ENCODE measurements around the gene LRMDA. TPM values are rescaled to one million over a fixed set of nuclear protein-coding genes. Genes with fewer than 3 reads are reported as not detected.
A peak's percentile ranks its signal among the peaks of the same experiment; 100 is the strongest.

Gene LRMDA
- total RNA-seq, 1 donor from 2014 or later = 7.3 TPM

DNA sequence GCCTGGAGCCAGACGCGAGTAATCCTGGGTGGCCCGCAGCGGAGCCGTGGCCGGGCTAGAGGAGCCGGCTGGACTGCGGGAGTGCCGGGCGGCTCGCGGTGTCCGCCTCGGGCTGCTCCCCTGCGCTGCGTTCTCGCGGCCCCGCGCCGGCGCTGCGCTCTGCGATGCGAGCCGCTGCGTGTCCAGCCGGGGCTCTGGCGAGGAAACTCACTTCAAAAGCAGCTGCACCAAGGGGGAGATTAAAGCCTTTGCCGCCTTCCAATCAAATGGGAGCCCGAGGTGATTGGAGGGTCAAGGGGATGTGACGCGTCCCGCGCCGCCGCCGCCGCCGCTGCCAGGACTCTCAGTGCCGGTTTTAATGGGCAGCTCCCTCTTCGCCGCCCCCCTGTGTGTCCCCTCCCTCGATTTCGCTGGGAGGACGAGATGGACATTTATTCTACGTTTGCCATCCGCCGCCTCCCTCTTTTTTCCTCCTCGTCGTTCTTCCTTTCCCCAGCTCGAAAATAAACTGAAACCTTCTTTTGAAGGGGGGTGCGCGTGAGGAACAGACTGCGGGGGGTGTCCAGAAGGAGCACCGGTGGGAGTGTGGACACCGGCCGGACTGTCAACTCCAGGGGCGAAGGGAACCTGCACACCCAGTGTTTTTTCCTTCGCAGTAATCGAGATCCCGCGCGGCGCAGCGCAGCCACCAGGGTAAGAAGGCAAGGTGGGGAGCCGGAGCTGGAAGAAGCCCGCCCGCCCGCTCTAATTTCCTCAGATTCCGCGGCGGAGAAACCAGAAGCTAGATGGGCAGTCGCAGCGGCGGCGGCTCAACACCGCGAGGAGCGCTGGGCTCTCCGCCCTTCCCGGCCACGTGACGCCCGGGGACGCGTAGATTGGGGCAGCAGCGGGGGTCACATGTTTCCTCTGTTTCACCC lies 29.6 kb upstream of the LRMDA start, which contains the start of gene ZNF503:
Gene ZNF503, minus strand, starts transcription at position 196 of the 917 bp plus-strand sequence. CDS start 345 bp downstream, outside the sequence.
- Histone ChIP-seq H3K9me3 (ENCODE audit: control insufficient read depth in 3 of 3, low read length in 3 of 3) (no peaks in the 10 kb centered on the region), H3K4me3 (ENCODE audit: low read length in 3 of 3) (peak within 1 kb of the TSS; percentile 86 to 88 (median 88)), H3K27ac (ENCODE audit: low read depth, low read length) (peak within 1 kb of the TSS; percentile 96), H3K9ac (ENCODE audit: low read depth in 1 of 3, low read length in 3 of 3) (peak within 1 kb of the TSS; percentile 84 to 87 (median 86)), H3K27me3 (ENCODE audit: control insufficient read depth in 3 of 3, insufficient read depth in 3 of 3, low read length in 3 of 3) (peaks cover 12 to 85% (median 17%) of the 10 kb centered on the region in 3 donors), H3K36me3 (ENCODE audit: control insufficient read depth in 3 of 3, insufficient read depth in 3 of 3, low read length in 3 of 3) (peaks cover 0 to 4% (median 2%) of the 10 kb centered on the region in 3 donors), H3K4me1 (ENCODE audit: control insufficient read depth in 3 of 3, insufficient read depth in 3 of 3, low read length in 3 of 3) (peaks cover 21 to 39% (median 33%) of the 10 kb centered on the region in 3 donors)

DNA sequence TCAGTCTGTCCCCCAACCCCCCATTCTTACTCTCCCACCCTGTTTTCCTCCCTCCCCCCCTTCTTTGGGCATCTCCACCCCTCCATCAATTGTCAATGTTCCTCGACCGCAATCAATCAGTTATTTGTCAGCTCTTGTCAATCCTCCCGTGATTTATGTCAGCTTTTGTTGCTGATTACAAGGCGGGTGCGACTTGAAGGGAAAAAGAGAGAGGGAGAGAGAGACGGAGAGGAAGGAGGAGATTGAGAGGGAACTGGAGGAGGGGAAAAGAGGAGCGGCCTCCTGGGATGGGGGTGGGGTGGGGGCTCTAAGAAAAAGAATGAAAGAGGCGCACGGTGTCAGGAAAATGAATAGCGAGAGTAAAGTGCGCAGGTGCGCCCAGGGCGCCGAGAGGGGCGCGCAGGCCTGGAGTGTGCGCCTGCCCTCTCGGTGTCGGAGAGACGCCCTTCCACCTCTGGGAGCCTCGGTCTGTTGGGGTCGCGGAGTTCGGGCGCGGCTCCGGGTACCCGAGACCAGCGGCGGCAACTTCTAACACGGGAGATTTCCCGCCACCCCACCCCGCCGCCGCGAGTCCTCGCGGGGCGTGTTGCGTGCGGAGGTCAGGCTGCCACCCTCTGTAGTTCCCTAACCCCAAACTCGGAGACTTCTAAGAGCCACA lies 28.8 kb upstream of the LRMDA start:
- peak overlapping the region; percentile 96 for H3K27ac ChIP-seq (ENCODE audit: low read depth, low read length)
- H3K36me3 ChIP-seq (ENCODE audit: control insufficient read depth in 3 of 3, insufficient read depth in 3 of 3, low read length in 3 of 3) = peaks cover 0 to 4% (median 2%) of the 10 kb centered on the region in 3 donors
- peaks cover 12 to 89% (median 17%) of the 10 kb centered on the region in 3 donors for H3K27me3 ChIP-seq (ENCODE audit: control insufficient read depth in 3 of 3, insufficient read depth in 3 of 3, low read length in 3 of 3)
- H3K4me3 ChIP-seq (ENCODE audit: low read length in 3 of 3) = peak overlapping the region; percentile 78 to 88 (median 88)
- peak overlapping the region; percentile 66 to 83 (median 72) for H3K9ac ChIP-seq (ENCODE audit: low read depth in 1 of 3, low read length in 3 of 3)
- H3K4me1 ChIP-seq (ENCODE audit: control insufficient read depth in 3 of 3, insufficient read depth in 3 of 3, low read length in 3 of 3) = peaks cover 28 to 44% (median 33%) of the 10 kb centered on the region in 3 donors
- H3K9me3 ChIP-seq (ENCODE audit: control insufficient read depth in 3 of 3, low read length in 3 of 3) = no peaks in the 10 kb centered on the region

DNA sequence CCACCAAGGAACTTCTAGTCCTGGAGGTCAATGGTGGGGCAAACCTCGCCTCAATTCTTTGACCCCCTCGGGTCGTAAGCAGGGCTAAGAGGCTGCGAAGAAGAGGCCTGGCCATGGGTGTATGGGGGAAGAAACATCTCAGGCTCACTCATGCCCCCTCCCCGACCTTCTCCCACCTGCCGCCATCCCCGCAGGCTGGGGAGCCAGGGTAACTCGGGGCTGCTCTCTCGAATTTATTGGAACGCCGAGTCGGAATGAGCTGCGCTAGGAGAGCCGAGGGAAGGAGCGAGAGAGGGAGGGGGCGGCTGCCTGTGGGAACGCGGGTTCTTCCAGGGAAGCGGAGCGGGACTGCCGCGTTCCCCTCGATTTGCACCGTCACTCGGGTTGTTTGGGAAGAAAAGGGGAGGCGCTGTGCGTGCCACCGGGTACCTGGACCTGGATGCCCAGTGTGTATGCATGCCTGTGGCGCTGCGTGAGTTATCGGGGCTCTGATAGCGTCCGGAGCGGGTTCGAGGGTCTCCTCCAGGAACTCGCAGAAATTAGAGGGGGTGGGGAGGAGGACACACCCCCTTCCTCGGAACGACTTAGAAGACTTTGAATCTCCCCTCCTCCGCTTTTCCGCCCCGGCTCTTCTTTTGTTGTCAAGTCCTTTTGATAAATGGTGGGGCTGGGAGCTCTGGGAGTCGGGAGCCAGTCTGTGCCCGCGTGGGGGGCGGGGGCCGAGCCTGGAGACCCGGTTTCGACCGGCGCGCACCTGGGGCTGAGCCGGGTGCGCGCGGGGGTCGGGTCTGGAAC lies 28.1 kb upstream of the LRMDA start:
- Histone ChIP-seq H3K4me1 (ENCODE audit: control insufficient read depth in 3 of 3, insufficient read depth in 3 of 3, low read length in 3 of 3) (peaks cover 33 to 44% (median 33%) of the 10 kb centered on the region in 3 donors), H3K9ac (ENCODE audit: low read depth in 1 of 3, low read length in 3 of 3) (peak overlapping the region; percentile 66 to 83 (median 72)), H3K36me3 (ENCODE audit: control insufficient read depth in 3 of 3, insufficient read depth in 3 of 3, low read length in 3 of 3) (peaks cover 0 to 4% (median 2%) of the 10 kb centered on the region in 3 donors), H3K4me3 (ENCODE audit: low read length in 3 of 3) (peak overlapping the region; percentile 78 to 88 (median 88)), H3K27ac (ENCODE audit: low read depth, low read length) (peak overlapping the region; percentile 96), H3K27me3 (ENCODE audit: control insufficient read depth in 3 of 3, insufficient read depth in 3 of 3, low read length in 3 of 3) (peaks cover 12 to 90% (median 17%) of the 10 kb centered on the region in 3 donors), H3K9me3 (ENCODE audit: control insufficient read depth in 3 of 3, low read length in 3 of 3) (no peaks in the 10 kb centered on the region)

DNA sequence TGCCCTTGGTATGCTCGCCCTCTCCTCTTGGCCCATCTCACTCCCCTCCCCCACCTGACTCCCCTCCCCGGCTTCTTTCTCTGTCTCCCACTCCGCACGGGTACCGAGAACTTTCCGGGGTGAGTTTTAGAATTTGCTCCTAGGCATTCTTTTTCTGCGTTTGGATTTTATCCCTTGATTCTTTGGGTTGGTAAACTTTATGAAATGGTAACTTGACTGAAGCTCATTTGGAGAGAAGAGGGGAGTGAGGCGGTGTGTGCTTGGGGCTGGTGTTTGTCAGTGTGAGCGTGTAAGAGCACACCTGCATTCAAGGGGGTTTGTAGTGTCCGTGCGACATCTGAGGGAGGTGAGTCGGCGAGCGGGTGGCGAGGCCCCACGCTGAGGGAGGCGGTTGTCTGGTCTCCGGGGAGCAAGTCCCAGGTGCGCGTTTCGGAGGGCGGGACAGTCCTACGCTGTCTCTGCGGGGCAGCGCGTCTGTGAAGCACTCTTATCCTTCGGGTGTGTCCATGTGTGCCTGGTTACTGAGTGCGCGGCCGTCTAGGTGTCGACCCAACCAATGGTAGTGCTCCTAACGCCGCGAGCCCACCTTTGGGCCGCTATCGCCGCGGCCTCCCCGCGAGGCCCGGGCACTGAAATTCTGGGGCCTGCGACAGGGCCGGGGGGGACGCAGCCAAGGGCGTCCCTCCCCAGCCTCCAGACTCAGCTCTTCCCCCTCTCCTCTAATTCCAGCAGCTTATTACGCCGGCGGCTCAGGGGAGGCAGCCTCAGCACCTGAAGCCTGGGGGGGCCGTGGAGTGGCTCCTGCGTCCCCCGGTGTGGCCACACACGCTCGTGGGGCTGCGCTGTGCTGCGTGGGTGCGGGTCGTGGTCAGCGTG lies 27.2 kb upstream of the LRMDA start:
- H3K27me3 ChIP-seq (ENCODE audit: control insufficient read depth in 3 of 3, insufficient read depth in 3 of 3, low read length in 3 of 3) = peaks cover 12 to 90% (median 17%) of the 10 kb centered on the region in 3 donors
- peak overlapping the region; percentile 78 to 88 (median 88) for H3K4me3 ChIP-seq (ENCODE audit: low read length in 3 of 3)
- H3K9ac ChIP-seq (ENCODE audit: low read depth in 1 of 3, low read length in 3 of 3) = peak overlapping the region in 2 of 3 donors; percentile 50 to 83
- H3K27ac ChIP-seq (ENCODE audit: low read depth, low read length) = no peak overlapping the region
- H3K36me3 ChIP-seq (ENCODE audit: control insufficient read depth in 3 of 3, insufficient read depth in 3 of 3, low read length in 3 of 3) = peaks cover 0 to under 1% (median under 1%) of the 10 kb centered on the region in 3 donors
- H3K9me3 ChIP-seq (ENCODE audit: control insufficient read depth in 3 of 3, low read length in 3 of 3) = no peaks in the 10 kb centered on the region
- H3K4me1 ChIP-seq (ENCODE audit: control insufficient read depth in 3 of 3, insufficient read depth in 3 of 3, low read length in 3 of 3) = peaks cover 28 to 43% (median 34%) of the 10 kb centered on the region in 3 donors

DNA sequence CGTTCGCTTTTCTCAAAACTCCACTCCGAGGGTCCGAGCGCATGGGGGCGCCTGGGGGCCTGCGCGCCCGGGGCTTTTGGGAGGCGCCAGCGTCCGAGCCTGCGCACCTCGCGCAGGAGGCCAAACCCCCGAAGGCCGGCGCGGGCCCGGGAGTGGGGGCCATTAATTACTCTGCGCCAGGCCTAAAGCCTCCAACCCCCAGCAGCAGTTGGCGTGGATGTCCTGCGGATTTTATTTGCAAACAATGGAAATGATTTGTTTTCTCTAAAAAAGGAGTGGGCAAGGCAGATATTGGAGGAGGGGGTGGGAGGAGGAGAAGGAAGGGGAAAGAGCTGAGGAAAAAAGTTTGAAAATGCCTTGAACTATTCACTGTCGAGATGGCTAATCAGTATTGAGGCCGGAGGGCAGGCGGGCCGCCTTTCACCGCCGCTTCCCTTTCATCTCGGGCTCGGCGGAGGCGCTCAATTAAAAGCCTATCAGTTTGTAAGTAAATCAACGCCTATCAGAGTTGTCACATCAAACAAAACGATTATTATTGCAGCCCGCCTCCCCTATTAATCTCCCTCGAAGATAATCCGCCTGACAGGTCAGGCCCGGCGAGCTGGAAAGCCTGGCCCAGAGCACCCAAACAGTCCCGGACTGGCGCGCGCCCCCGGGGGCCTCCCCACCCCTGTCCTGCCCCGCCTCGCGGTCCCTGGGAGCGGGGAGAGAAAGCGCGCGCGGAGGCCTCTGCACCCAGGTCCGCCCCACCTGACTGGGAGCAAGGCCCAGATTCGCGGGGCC lies 26.4 kb upstream of the LRMDA start:
- H3K27me3 ChIP-seq (ENCODE audit: control insufficient read depth in 3 of 3, insufficient read depth in 3 of 3, low read length in 3 of 3) = peaks cover 14 to 91% (median 17%) of the 10 kb centered on the region in 3 donors
- H3K4me1 ChIP-seq (ENCODE audit: control insufficient read depth in 3 of 3, insufficient read depth in 3 of 3, low read length in 3 of 3) = peaks cover 25 to 37% (median 34%) of the 10 kb centered on the region in 3 donors

DNA sequence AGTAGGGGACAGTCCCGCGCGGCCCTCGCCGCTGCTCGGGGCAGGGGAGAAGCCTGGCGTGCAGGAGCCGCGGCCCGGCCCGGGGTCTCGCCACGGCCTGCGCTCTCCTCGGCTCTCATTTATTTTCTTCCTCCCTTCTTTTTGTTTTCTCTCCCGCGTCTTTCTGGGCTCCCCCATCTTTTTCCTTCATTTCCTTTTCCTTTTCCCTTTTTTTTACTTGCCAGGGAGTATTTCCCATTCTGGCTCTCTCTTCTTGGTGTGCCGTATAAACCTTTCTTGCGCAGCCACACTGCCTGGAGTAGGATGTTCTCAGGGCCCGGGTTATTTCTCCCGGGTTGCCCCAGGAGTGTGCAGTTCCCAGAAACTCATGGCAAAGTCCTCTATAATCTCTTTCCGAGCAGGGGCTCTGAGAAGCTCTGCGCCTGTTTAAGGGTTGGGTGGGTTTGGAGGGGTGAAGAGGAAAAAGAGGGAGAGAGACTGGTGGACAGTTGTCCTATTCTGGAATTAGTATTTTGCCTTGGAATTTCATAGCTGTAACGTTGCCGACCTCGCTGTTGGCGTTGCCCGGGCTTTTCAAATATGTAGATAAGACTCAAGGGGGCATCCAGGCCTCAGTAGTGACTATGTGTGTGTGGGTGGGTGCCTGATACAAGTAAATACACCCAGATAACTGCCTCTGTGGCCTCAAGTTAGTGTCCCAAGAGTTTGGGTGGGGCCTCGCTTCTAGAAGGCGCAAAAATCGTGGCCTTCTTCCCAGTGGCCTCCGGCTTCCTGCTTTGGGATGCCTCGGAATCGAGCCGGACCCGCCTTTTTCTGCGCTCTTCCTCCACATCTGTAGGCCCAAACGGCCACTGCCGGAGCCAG lies 25.6 kb upstream of the LRMDA start:
- no peak overlapping the region for H3K9ac ChIP-seq (ENCODE audit: low read depth in 1 of 3, low read length in 3 of 3)
- peaks cover 17 to 90% (median 18%) of the 10 kb centered on the region in 3 donors for H3K27me3 ChIP-seq (ENCODE audit: control insufficient read depth in 3 of 3, insufficient read depth in 3 of 3, low read length in 3 of 3)
- peaks cover 20 to 34% (median 31%) of the 10 kb centered on the region in 3 donors for H3K4me1 ChIP-seq (ENCODE audit: control insufficient read depth in 3 of 3, insufficient read depth in 3 of 3, low read length in 3 of 3)

More for the DNA sequence above, 26.4 kb upstream of the LRMDA start:
- Histone ChIP-seq H3K9ac (ENCODE audit: low read depth in 1 of 3, low read length in 3 of 3) (no peak overlapping the region), H3K4me3 (ENCODE audit: low read length in 3 of 3) (no peak overlapping the region), H3K27ac (ENCODE audit: low read depth, low read length) (no peak overlapping the region), H3K9me3 (ENCODE audit: control insufficient read depth in 3 of 3, low read length in 3 of 3) (no peaks in the 10 kb centered on the region), H3K36me3 (ENCODE audit: control insufficient read depth in 3 of 3, insufficient read depth in 3 of 3, low read length in 3 of 3) (no peaks in the 10 kb centered on the region)

DNA sequence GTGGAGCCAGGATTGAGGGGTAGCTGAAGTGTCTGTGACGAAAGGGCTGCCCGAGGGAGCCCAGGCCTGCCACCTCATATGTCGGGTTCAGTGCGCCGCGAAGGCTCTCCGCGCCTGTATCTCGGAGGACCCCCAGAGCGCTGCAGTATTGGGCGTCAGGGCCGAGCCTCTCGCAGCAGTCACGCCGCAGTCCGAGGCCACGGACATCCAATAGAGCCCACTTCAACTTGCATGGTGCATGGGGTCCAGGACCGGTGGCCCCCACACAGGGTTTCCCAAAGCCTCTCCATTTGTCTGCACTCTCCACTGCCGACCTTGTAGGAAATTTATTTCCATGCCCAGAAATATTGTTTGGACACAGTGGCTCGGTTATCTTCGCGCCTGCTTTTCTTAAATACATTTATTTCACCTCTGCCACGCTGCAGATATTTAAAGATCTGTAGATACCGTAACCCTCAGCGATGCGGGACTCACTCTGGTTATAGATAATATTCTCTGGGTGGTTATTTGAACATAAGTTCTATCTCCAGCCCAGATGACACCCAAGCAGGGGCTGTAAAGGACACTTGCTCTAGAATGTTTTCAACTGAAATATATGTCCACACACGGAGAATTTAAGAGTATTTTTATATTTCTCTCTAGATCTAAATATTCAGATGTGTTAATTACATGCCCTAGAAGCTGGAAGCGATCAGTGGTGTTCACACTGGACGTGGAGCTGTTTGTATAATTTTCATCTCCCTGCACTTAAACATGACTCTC lies 24.8 kb upstream of the LRMDA start:
- H3K27me3 ChIP-seq (ENCODE audit: control insufficient read depth in 3 of 3, insufficient read depth in 3 of 3, low read length in 3 of 3) = peaks cover 17 to 92% (median 18%) of the 10 kb centered on the region in 3 donors
- no peak overlapping the region for H3K9ac ChIP-seq (ENCODE audit: low read depth in 1 of 3, low read length in 3 of 3)
- no peaks in the 10 kb centered on the region for H3K9me3 ChIP-seq (ENCODE audit: control insufficient read depth in 3 of 3, low read length in 3 of 3)
- no peak overlapping the region for H3K4me3 ChIP-seq (ENCODE audit: low read length in 3 of 3)
- peaks cover 20 to 33% (median 31%) of the 10 kb centered on the region in 3 donors for H3K4me1 ChIP-seq (ENCODE audit: control insufficient read depth in 3 of 3, insufficient read depth in 3 of 3, low read length in 3 of 3)
- H3K36me3 ChIP-seq (ENCODE audit: control insufficient read depth in 3 of 3, insufficient read depth in 3 of 3, low read length in 3 of 3) = no peaks in the 10 kb centered on the region
- H3K27ac ChIP-seq (ENCODE audit: low read depth, low read length) = no peak overlapping the region

More for the DNA sequence above, 25.6 kb upstream of the LRMDA start:
- no peak overlapping the region for H3K4me3 ChIP-seq (ENCODE audit: low read length in 3 of 3)
- no peak overlapping the region for H3K27ac ChIP-seq (ENCODE audit: low read depth, low read length)
- no peaks in the 10 kb centered on the region for H3K36me3 ChIP-seq (ENCODE audit: control insufficient read depth in 3 of 3, insufficient read depth in 3 of 3, low read length in 3 of 3)
- H3K9me3 ChIP-seq (ENCODE audit: control insufficient read depth in 3 of 3, low read length in 3 of 3) = no peaks in the 10 kb centered on the region
